Measurements from ENCODE around the gene ANKRD39. TPM values are rescaled to one million over a fixed set of nuclear protein-coding genes. Genes with fewer than 3 reads are reported as not detected.
A peak's percentile ranks its signal among the peaks of the same experiment; 100 is the strongest.

The ANKRD39 gene
- total and polyA plus RNA-seq, 2 of the 8 experiments (the other 6 are each of a cell fraction or from before 2014, with no cell fraction given) = 18.5 to 21.3 TPM

- POLR2A ChIA-PET (ENCODE audit: partially characterized antibody) = interaction anchor here (1.2 to 2.8 kb wide), 3 partner anchors 9 to 73 kb away, joined by 3 to 9 read pairs (median 5); no protein-coding TSS in a partner anchor
- CTCF ChIA-PET (ENCODE audit: partially characterized antibody) = interaction anchor here (1.0 to 8.1 kb wide), 6 partner anchors 10 to 83 kb away, joined by 3 to 48 read pairs (median 8); partner anchors contain the start of gene ANKRD39
- no peak for FAIRE-seq
Measured at GRCh38 chr2:96877631-96878092, 19.8 kb upstream of the ANKRD39 start.

More at GRCh38 chr2:96877631-96878092, 19.8 kb upstream of the ANKRD39 start:
- Histone ChIP-seq H3K79me2 (ENCODE audit: control insufficient read depth in 1 of 2, insufficient read depth in 2 of 2, low read length in 2 of 2) (no peaks in the 10 kb centered on the region), H3K4ac (replicated peaks; ENCODE audit: insufficient read length, low read depth, low read length) (peak overlapping the region; percentile 49), H4K8ac (ENCODE audit: extremely low read depth, insufficient read depth, low read length) (no peak overlapping the region; the same call in 1 of the 2 replicates), H2BK20ac (ENCODE audit: low read length) (peak overlapping the region; percentile 80; the same call in 1 of the 2 replicates), H3K18ac (ENCODE audit: extremely low read depth, low read length) (no peak overlapping the region), H3K23me2 (ENCODE audit: low read depth, low read length) (peaks cover 2% of the 10 kb centered on the region; the same call in 1 of the 2 replicates), H3K4me1 (replicated peaks in 1 of 4; ENCODE audit: control insufficient read depth in 3 of 4, insufficient read depth in 4 of 4, low read length in 3 of 4) (peaks cover 11 to 45% (median 36%) of the 10 kb centered on the region in 4 experiments), H3K79me1 (ENCODE audit: low read depth, low read length) (no peaks in the 10 kb centered on the region), H2BK12ac (ENCODE audit: low read depth, low read length) (peak overlapping the region; percentile 90; the same call in 1 of the 2 replicates), H3K9me3 (ENCODE audit: insufficient read depth in 2 of 2, low read depth in 1 of 2, low read length in 1 of 2) (no peaks in the 10 kb centered on the region), H3K27ac (ENCODE audit: low read depth, low read length) (no peak overlapping the region), H2BK120ac (replicated peaks; ENCODE audit: low read depth, low read length) (no peak overlapping the region), H3K4me3 (ENCODE audit: extremely low read depth in 1 of 4, insufficient read depth in 2 of 4, low read depth in 3 of 4, low read length in 4 of 4) (no peak overlapping the region), H3K56ac (replicated peaks; ENCODE audit: insufficient read length, low read depth, low read length) (no peak overlapping the region), H2BK5ac (ENCODE audit: low read depth, low read length) (peak overlapping the region; percentile 69; the same call in 1 of the 2 replicates), H2AK5ac (ENCODE audit: low read depth, low read length) (peak overlapping the region; percentile 16), H3K27me3 (replicated peaks in 1 of 4; ENCODE audit: control insufficient read depth in 3 of 4, extremely low read depth in 1 of 4, insufficient read depth in 3 of 4, low read length in 3 of 4) (no peaks in the 10 kb centered on the region; a peak in 1 of 7 replicates), H2AFZ (ENCODE audit: low read length) (no peak overlapping the region), H3K14ac (ENCODE audit: insufficient read length) (no peak overlapping the region), H2BK15ac (ENCODE audit: low read length) (peak overlapping the region; percentile 92), H4K20me1 (replicated peaks in 1 of 2; ENCODE audit: control insufficient read depth in 1 of 2, insufficient read depth in 2 of 2, low read length in 2 of 2) (no peaks in the 10 kb centered on the region), H3K9ac (replicated peaks in 1 of 4; ENCODE audit: extremely low read depth in 1 of 4, low read depth in 3 of 4, low read length in 3 of 4) (no peak overlapping the region), H4K5ac (ENCODE audit: insufficient read length, low read depth, low read length) (no peak overlapping the region), H3K36me3 (ENCODE audit: control insufficient read depth in 2 of 4, insufficient read depth in 4 of 4, low read length in 3 of 4) (no peaks in the 10 kb centered on the region), H3K23ac (ENCODE audit: insufficient read length) (no peak overlapping the region), H3K4me2 (ENCODE audit: insufficient read depth in 1 of 2, low read depth in 2 of 2, low read length in 2 of 2) (no peak overlapping the region), H4K91ac (replicated peaks; ENCODE audit: insufficient read length, low read length) (no peak overlapping the region)
- TF ChIP-seq SP1 (IDR thresholded peaks at IDR 0.05; ENCODE audit: low read depth, low read length) (no peak), KDM5A (IDR thresholded peaks at IDR 0.05; ENCODE audit: low read length) (no peak)
- no peak for DNase-seq (ENCODE audit: low read depth in 1 of 2, low spot score in 2 of 2)
- 85% methylated on average over 15 of the region's 15 CpGs; no CpG with 5 or more reads in 1 of the 2 experiments for WGBS, 2 experiments (ENCODE audit: extremely low coverage in 1 of 2, insufficient coverage in 1 of 2, insufficient read length in 1 of 2, insufficient replicate concordance in 2 of 2, low coverage in 1 of 2, low lambda C conversion rate in 2 of 2, missing lambda C conversion rate in 1 of 2)

Data from H1 (cell line).